GM18502 (cell line): ENCODE results near the gene ZNF839.
"Not testable (repeated sequence)": the region's sequence is repeated elsewhere in the genome, so short reads cannot be mapped to it uniquely, and the experiment has no call there.

ENCODE experiments used
- ATAC-seq: cut with Tn5 transposase; IDR thresholded peaks from one replicate; pipeline ENCODE4 v1.9.1; 2021; ENCODE audit warnings: mild to moderate bottlenecking; ENCODE audit not compliant: unreplicated experiment, poor library complexity

The ZNF839 gene

GRCh38 chr14:102304611-102305506 is 14.7 kb upstream of the ZNF839 start, which contains the start of gene MOK:
MOK (minus strand) TSS chr14:102305164; CDS start chr14:102304968, 196 bp downstream.
- ATAC-seq, result peak; percentile 95

- peak; percentile 67 for ATAC-seq
Observed at GRCh38 chr14:102314242-102315011, 5.1 kb upstream of the ZNF839 start.

DNA sequence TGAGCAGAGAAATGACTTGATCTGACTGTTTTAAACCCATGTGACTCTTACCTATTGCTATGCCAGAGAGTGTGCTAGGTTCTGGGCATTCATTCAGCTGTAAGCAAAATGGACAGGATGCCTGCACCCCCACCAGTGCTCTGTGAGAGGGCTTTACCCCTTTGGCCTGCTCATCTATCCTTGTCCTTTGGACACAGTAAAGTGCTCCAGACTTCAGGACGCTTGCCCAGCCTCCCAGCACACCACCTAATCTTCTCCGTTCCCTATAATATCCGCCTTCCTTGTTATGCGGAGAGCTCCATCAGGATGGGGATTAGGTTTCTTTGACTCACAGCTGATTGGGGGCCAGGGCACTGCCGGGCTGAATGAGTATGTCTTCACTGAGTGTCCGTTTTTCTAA is 4.4 kb upstream of the ZNF839 start:
- no peak for ATAC-seq

GRCh38 chr14:102316338-102316742 is 3.2 kb upstream of the ZNF839 start:
- ATAC-seq, result no peak

- ATAC-seq, result peak; percentile 57
Observed at GRCh38 chr14:102316743-102317563, 2.6 kb upstream of the ZNF839 start.

DNA sequence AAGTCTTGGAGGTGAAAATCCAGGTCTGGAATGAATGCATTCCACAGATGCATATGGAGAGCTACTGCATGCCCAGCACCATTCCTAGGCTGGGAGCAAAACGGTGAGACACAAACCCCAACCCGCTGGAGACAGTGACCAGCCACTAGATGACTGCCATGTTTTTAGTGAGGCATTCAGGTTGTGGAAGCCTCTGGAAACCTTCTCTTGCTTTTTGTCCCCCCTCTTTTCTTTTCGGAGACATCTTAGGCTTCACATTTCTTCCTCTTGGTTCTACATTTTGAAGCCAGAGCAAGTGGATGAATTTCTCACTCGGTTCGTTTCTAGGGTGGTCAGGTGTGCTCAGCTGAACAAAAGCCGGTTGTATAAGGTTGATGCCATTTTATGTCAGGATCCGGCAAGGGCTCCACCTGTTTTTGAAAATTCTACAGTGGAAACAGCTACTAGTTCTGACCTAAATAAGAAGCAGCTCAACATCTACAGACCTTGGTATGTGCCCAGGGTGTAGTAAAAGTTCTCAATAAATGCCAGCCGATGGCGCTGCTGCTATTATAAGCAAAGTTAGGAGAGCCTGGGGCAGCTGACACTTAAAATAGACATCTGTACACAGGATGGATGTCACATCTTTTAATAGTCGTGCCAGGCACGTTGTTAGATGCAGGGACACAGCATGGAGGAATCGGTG is 1.8 kb upstream of the ZNF839 start:
- no peak for ATAC-seq

DNA sequence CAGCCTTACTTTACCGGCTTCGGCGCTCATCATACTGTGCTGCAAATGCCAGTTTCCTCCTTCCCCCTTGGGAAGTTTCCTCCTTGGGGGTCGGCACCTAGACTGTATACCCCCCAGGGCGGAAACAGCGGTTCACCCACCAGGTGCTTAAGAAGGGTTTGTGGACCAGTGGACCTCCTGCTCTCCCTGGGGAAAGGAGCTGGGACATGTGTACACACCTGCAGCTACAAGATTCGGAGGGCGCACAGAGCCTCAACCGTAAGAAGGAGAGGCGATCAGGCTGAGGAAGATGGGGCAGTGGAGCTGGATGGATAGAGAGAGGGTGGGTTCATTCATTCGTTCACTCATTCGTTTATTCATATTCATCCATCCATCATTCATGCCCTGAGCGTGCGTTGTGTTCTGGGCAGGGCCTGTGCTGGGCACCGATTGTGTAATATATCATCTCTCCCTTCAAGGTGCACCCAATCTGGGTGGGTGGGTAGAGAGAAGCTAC is 717 bp upstream of the ZNF839 start:
- ATAC-seq, result no peak

GRCh38 chr14:102320033-102320660 is 601 bp downstream of the ZNF839 start:
- peak; percentile 35 for ATAC-seq

GRCh38 chr14:102320671-102321455 is 1.3 kb downstream of the ZNF839 start:
- no peak for ATAC-seq

DNA sequence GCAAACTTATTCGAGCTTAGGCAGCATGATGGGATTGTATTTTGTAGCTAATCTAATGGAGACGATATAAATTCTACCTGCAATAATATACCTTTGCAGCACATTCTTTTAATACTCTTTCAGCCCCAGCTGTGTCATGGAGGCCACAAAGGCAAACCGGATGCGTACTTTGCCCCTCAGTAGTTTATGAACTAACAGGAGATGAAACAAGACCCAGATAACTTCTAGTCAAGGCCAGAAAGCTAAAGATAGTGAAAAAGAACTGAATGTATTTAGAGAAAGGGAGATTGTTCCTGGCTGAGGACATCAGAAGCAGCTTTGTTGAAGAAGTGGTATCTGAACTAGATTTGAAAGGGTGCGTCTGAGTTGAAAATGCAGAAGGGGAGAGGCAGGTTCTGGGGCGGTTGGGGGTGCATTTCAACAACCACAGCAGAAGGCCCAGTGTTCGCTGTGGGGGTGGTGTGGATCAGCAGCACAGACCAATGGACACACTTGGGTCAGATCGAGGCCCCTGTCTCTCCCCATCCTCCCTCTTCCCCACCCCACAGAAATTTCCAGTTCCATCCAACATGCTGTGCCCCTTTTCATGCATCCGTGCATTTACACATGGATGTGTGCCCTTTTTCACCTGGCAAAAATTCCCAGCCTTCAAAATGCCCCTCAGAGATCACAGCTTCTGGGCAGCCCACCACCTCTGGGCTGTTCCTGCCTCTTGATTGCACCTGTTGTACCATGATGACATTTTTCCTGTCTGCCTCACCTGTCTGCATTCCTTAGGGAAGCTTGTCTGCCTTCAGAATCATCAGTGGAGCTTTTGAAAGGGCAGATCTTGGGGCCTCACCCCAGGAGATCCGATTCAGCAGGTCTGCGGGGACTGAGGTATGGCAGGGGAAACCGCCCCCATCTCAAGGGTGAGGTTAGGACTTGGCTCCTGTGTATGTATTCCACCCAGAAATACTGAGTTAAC is 2.2 kb downstream of the ZNF839 start:
- no peak for ATAC-seq

DNA sequence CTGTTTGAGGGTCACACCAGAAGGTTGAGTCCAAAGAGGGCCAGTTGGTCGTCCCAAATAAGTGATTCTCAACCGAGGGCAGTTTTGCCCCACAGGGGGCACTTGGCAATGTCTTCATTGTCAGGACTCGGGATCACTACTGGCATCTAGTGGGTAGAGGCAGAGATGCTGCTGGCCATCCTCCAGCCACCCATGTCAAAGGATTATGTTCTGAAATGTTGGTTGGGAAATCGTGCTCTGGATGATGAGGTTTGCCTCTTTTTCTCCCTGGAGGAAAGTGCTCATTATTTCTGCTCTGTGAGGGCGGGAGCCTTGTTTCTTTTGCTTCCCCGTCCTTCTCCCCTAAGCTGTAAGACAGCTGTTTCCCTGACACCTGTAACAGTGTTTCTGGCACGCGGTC is 3.6 kb downstream of the ZNF839 start:
- no peak for ATAC-seq

GRCh38 chr14:102325791-102326345 is 6.3 kb downstream of the ZNF839 start:
- ATAC-seq, result no peak

DNA sequence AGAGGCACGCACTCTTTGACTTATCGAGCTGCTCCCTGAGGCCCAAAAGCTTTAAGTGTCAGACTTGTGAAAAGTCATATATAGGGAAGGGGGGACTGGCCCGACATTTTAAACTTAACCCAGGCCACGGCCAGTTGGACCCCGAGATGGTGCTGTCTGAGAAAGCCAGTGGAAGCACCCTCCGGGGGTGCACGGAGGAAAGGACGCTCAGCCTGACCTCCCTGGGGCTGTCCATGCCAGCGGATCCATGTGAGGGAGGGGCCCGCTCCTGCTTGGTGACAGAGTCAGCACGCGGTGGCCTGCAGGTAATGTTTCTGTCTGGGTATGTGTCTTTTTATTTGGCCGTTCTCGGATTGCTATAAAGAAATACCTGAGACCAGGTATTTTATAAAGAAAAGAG is 7.0 kb downstream of the ZNF839 start:
- ATAC-seq, result no peak

- ATAC-seq, result not testable (repeated sequence)
Observed at GRCh38 chr14:102329381-102329780, 9.8 kb downstream of the ZNF839 start.

- ATAC-seq, result no peak
Observed at GRCh38 chr14:102330806-102331205, 11.3 kb downstream of the ZNF839 start.

DNA sequence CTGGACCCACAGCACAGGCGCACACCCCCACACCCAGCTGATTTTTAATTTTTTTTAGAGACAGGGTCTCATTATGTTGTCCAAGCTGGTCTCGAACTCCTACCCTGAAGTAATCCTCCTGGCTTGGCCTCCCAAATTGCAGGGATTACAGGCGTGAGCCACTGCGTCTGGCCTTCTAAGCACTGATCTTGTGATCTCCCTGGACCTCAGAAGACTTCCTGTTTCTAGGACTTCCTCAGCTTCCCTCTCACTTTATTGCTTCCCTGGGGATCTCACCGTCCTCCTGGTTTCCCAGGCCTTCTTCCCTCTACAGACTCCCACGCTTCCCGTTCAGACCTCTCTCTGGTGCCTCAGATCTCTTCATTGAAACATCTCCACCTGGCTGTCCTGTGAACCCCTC is 13.8 kb downstream of the ZNF839 start:
- no peak for ATAC-seq
